Body of pancreas (tissue), 4 donors: ENCODE data around the gene NOS1.

ENCODE experiments used
- CTCF ChIP-seq, 7 experiments: fragments of 450-650 bp in 4 of 7; fragments of 200-600 bp in 3 of 7; sonication (generic) in 3 of 7; IDR thresholded peaks; one replicate each; pipeline ENCODE4 v1.5.1; 2016 to 2019; ENCODE audit warnings: antibody characterized with exemption in 7 of 7
- POLR2A ChIP-seq, 3 donors: fragments of 450-650 bp; IDR thresholded peaks; one replicate each; pipeline ENCODE4 v1.6.1; 2016; ENCODE audit warnings: antibody characterized with exemption in 3 of 3, mild to moderate bottlenecking in 2 of 3

DNA sequence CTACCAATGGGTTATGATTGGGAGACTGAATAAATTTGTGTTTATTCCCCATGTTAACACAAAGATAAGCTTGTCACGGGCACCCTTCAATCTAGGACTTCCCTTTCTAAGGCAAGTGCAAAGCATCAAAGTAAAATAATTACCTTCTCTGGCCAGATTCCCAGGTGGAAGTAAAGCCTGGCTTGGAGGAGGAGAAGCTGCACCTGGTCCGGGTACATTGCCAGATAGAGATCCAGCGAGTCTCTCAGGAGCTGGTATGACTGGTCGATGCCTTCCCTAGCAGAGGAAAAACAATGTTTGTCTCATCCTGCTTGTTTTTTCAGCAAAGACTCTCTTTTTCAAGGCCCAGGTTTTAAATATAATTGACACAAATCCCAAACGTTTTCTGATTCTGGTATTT, 196.1 kb downstream of the NOS1 start:
- TF ChIP-seq CTCF (IDR thresholded peaks at IDR 0.05) = no peak
- no peak for TF ChIP-seq POLR2A (IDR thresholded peaks at IDR 0.05)
